HUES6 (cell line): ENCODE data around the gene PODN.
A peak's percentile ranks its signal among the peaks of the same experiment; 100 is the strongest.

ENCODE experiments used
- H3K27ac ChIP-seq: 2 replicates; pipeline ENCODE4 v1.7.0; 2013; ENCODE audit warnings: low read depth, mild to moderate bottlenecking, low read length, inconsistent platforms
- H3K27me3 ChIP-seq: 2 replicates; pipeline ENCODE4 v1.6.1; 2013; ENCODE audit warnings: low read length; ENCODE audit not compliant: control insufficient read depth, insufficient read depth
- H3K36me3 ChIP-seq: 2 replicates; pipeline ENCODE4 v1.6.1; 2013; ENCODE audit warnings: low read length; ENCODE audit not compliant: control insufficient read depth, insufficient read depth
- H3K4me1 ChIP-seq: 2 replicates; pipeline ENCODE4 v1.6.1; 2013; ENCODE audit warnings: low read length; ENCODE audit not compliant: control insufficient read depth, insufficient read depth
- H3K4me3 ChIP-seq: 2 replicates; pipeline ENCODE4 v1.5.1; 2013; ENCODE audit warnings: low read depth, low read length
- H3K9ac ChIP-seq: one replicate; pipeline ENCODE4 v1.6.1; 2013; ENCODE audit warnings: mild to moderate bottlenecking, low read length
- H3K9me3 ChIP-seq: 2 replicates; pipeline ENCODE4 v1.6.1; 2013; ENCODE audit warnings: low read depth, low read length; ENCODE audit not compliant: control insufficient read depth, insufficient read depth

The PODN gene

GRCh38 chr1:53057127-53057526 lies 4.9 kb upstream of the PODN start:
- H3K4me3 ChIP-seq: no peak overlapping the region
- H3K36me3 ChIP-seq: 0 out of 2 replicates have a peak, but pooled peaks cover 2% of the 10 kb centered on the region
- H3K4me1 ChIP-seq: 0 out of 2 replicates have a peak, but pooled peaks cover 4% of the 10 kb centered on the region
- H3K9me3 ChIP-seq: no peaks in the 10 kb centered on the region
- no peak overlapping the region for H3K9ac ChIP-seq
- H3K27me3 ChIP-seq: peaks cover 49% of the 10 kb centered on the region
- H3K27ac ChIP-seq: no peak overlapping the region

GRCh38 chr1:53060579-53060978 lies 1.4 kb upstream of the PODN start:
- Histone ChIP-seq H3K9ac (no peak overlapping the region), H3K27me3 (peaks cover 83% of the 10 kb centered on the region)

GRCh38 chr1:53061123-53061858 lies 722 bp upstream of the PODN start:
- H3K9me3 ChIP-seq: no peaks in the 10 kb centered on the region
- H3K4me3 ChIP-seq: peak overlapping the region; percentile 62
- no peaks in the 10 kb centered on the region for H3K36me3 ChIP-seq
- H3K9ac ChIP-seq: no peak overlapping the region
- H3K27me3 ChIP-seq: peaks cover 85% of the 10 kb centered on the region
- no peak overlapping the region for H3K27ac ChIP-seq
- peaks cover 17% of the 10 kb centered on the region for H3K4me1 ChIP-seq

More at GRCh38 chr1:53060579-53060978, 1.4 kb upstream of the PODN start:
- no peaks in the 10 kb centered on the region for H3K9me3 ChIP-seq
- no peak overlapping the region for H3K27ac ChIP-seq
- peaks cover 17% of the 10 kb centered on the region for H3K4me1 ChIP-seq
- H3K4me3 ChIP-seq: no peak overlapping the region
- no peaks in the 10 kb centered on the region for H3K36me3 ChIP-seq

GRCh38 chr1:53062708-53063591 lies 937 bp downstream of the PODN start:
- H3K4me1 ChIP-seq: peaks cover 17% of the 10 kb centered on the region
- H3K36me3 ChIP-seq: no peaks in the 10 kb centered on the region
- H3K27me3 ChIP-seq: peaks cover 78% of the 10 kb centered on the region
- H3K9ac ChIP-seq: no peak overlapping the region
- no peaks in the 10 kb centered on the region for H3K9me3 ChIP-seq
- H3K27ac ChIP-seq: no peak overlapping the region
- H3K4me3 ChIP-seq: peak overlapping the region; percentile 62

GRCh38 chr1:53063744-53064515 lies 1.9 kb downstream of the PODN start:
- H3K36me3 ChIP-seq: no peaks in the 10 kb centered on the region
- no peak overlapping the region for H3K9ac ChIP-seq
- no peaks in the 10 kb centered on the region for H3K9me3 ChIP-seq
- H3K27ac ChIP-seq: no peak overlapping the region
- no peak overlapping the region for H3K4me3 ChIP-seq
- peaks cover 17% of the 10 kb centered on the region for H3K4me1 ChIP-seq
- H3K27me3 ChIP-seq: peaks cover 68% of the 10 kb centered on the region

GRCh38 chr1:53065391-53065790 lies 3.4 kb downstream of the PODN start:
- Histone ChIP-seq H3K36me3 (no peaks in the 10 kb centered on the region), H3K9me3 (no peaks in the 10 kb centered on the region), H3K27ac (no peak overlapping the region), H3K4me3 (no peak overlapping the region), H3K27me3 (peaks cover 53% of the 10 kb centered on the region), H3K4me1 (peaks cover 17% of the 10 kb centered on the region), H3K9ac (no peak overlapping the region)

GRCh38 chr1:53066488-53066887 lies 4.5 kb downstream of the PODN start:
- Histone ChIP-seq H3K9me3 (no peaks in the 10 kb centered on the region), H3K27me3 (peaks cover 42% of the 10 kb centered on the region), H3K9ac (no peak overlapping the region), H3K36me3 (no peaks in the 10 kb centered on the region), H3K4me1 (peaks cover 15% of the 10 kb centered on the region), H3K27ac (no peak overlapping the region), H3K4me3 (no peak overlapping the region)

GRCh38 chr1:53066891-53067738 lies 5.1 kb downstream of the PODN start:
- Histone ChIP-seq H3K36me3 (no peaks in the 10 kb centered on the region), H3K9ac (no peak overlapping the region), H3K4me3 (no peak overlapping the region), H3K27me3 (peaks cover 36% of the 10 kb centered on the region), H3K9me3 (no peaks in the 10 kb centered on the region), H3K4me1 (peaks cover 13% of the 10 kb centered on the region), H3K27ac (no peak overlapping the region)

GRCh38 chr1:53067886-53068285 lies 5.9 kb downstream of the PODN start:
- peaks cover 29% of the 10 kb centered on the region for H3K27me3 ChIP-seq
- no peaks in the 10 kb centered on the region for H3K36me3 ChIP-seq

More at GRCh38 chr1:53067886-53068285, 5.9 kb downstream of the PODN start:
- no peaks in the 10 kb centered on the region for H3K9me3 ChIP-seq
- no peak overlapping the region for H3K27ac ChIP-seq
- H3K9ac ChIP-seq: no peak overlapping the region
- no peak overlapping the region for H3K4me3 ChIP-seq
- peaks cover 9% of the 10 kb centered on the region for H3K4me1 ChIP-seq
